GM12865 (cell line): ENCODE data around the gene IGSF5.

ENCODE experiments used
- DNase-seq: peaks from one replicate; pipeline ENCODE4 v3.0.0; 2010; ENCODE audit warnings: low read depth
- H3K4me3 ChIP-seq: 2 replicates; pipeline ENCODE4 v1.5.1; 2011; ENCODE audit warnings: mild to moderate bottlenecking, low read depth, low read length, control low read depth
- TF ChIP-seq, protein P1 (sequence below): IDR thresholded peaks from 2 replicates; pipeline ENCODE4 v1.5.1; 2011; ENCODE audit warnings: low read length, control low read depth, low read depth, inconsistent platforms; ENCODE audit not compliant: insufficient read depth; ENCODE audit errors: missing control alignments

The IGSF5 gene

GRCh38 chr21:39721885-39722284 is 23.1 kb upstream of the IGSF5 start:
- TF ChIP-seq, protein P1, sequence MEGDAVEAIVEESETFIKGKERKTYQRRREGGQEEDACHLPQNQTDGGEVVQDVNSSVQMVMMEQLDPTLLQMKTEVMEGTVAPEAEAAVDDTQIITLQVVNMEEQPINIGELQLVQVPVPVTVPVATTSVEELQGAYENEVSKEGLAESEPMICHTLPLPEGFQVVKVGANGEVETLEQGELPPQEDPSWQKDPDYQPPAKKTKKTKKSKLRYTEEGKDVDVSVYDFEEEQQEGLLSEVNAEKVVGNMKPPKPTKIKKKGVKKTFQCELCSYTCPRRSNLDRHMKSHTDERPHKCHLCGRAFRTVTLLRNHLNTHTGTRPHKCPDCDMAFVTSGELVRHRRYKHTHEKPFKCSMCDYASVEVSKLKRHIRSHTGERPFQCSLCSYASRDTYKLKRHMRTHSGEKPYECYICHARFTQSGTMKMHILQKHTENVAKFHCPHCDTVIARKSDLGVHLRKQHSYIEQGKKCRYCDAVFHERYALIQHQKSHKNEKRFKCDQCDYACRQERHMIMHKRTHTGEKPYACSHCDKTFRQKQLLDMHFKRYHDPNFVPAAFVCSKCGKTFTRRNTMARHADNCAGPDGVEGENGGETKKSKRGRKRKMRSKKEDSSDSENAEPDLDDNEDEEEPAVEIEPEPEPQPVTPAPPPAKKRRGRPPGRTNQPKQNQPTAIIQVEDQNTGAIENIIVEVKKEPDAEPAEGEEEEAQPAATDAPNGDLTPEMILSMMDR, result no peak
- DNase-seq, result no peak
- no peak overlapping the region for H3K4me3 ChIP-seq

- TF ChIP-seq, protein P1, result no peak
- no peak for DNase-seq
- no peak overlapping the region for H3K4me3 ChIP-seq
These were observed 20.0 kb upstream of the IGSF5 start for GRCh38 chr21:39724944-39725343.

DNA sequence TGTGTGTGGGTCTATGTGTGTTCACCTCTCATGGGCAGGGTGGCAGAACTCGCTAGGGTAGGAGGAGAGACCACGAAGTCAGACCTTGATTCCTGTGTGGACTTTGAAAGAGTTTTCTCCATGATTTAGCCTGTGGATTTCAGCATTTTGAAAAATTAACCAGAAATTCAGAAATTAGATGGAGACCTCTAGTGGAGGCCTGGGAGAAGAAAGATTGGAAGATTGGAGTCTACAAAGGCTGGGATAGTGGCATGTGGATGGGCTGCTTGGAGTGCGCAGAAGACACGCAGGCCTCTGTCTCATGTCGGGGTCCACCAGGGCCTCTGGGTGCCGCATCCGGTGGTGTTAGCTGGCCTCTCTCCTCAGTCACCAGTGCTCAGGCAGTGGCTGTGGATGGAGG is 18.9 kb upstream of the IGSF5 start:
- H3K4me3 ChIP-seq, result no peak overlapping the region
- no peak for DNase-seq
- TF ChIP-seq, protein P1, result no peak

DNA sequence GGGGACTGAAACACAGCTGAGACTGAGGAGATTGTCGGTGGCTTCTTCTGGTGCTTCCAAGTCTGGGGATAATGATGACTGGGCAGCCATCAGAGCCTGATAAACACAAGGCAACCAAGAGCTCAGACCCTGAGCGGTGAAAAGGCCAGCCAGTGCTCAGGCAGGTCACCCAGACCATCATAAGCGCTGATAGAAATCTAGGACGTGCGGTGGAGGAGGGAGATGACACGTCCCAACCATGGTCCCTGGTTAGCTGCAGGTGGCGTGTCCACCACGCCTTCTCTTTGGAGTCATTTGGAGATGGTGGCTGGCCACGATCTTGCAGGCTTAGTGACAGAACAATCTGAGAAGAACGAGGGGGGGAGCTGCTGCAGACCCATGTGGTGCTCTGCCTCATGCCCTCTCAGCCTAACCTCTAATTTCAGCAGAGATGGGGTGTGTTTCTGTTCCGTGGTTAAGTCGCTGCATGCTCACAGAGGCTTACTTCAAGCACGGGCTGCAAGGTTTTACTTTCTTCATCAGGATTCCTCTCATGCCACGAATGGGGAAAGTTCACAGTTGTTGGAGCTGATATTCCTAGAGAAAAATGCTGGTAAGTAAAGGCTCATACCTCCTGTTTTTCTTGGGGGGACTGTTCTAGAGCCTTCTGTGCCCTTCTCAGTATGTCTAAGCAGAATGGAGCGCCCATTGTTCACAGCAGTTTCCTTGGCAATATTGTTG is 17.4 kb upstream of the IGSF5 start:
- DNase-seq, result no peak
- H3K4me3 ChIP-seq, result no peak overlapping the region
- TF ChIP-seq, protein P1, result no peak

DNA sequence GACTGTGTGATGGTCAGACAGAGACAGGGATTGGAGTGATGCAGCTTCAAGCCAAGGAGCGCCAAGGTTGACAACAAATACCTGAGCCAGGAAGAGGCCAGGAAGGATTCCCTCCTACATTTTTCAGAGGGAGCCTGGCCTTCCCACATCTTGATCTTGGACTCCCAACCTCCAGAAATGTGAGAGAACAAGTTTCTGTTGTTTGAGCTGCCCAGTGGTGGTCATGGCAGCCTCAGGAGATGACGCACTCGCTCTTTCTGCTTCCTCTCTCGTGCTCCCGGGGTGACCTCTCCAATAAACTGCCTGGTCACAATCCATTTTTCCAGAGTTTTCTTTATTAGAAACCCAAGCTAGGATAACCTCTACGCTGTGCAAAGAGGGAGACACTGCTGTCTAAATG is 16.6 kb upstream of the IGSF5 start:
- no peak overlapping the region for H3K4me3 ChIP-seq
- TF ChIP-seq, protein P1, result no peak
- DNase-seq, result no peak

GRCh38 chr21:39730418-39731157 is 14.4 kb upstream of the IGSF5 start:
- H3K4me3 ChIP-seq, result no peak overlapping the region
- DNase-seq, result no peak
- TF ChIP-seq, protein P1, result no peak
